HUES6 (cell line): ENCODE data around the gene PRM3.

Experiments used
- H3K27ac ChIP-seq: 2 replicates; pipeline ENCODE4 v1.7.0; 2013; ENCODE audit warnings: low read depth, mild to moderate bottlenecking, low read length, inconsistent platforms
- H3K27me3 ChIP-seq: 2 replicates; pipeline ENCODE4 v1.6.1; 2013; ENCODE audit warnings: low read length; ENCODE audit not compliant: control insufficient read depth, insufficient read depth
- H3K36me3 ChIP-seq: 2 replicates; pipeline ENCODE4 v1.6.1; 2013; ENCODE audit warnings: low read length; ENCODE audit not compliant: control insufficient read depth, insufficient read depth
- H3K4me1 ChIP-seq: 2 replicates; pipeline ENCODE4 v1.6.1; 2013; ENCODE audit warnings: low read length; ENCODE audit not compliant: control insufficient read depth, insufficient read depth
- H3K4me3 ChIP-seq: 2 replicates; pipeline ENCODE4 v1.5.1; 2013; ENCODE audit warnings: low read depth, low read length
- H3K9ac ChIP-seq: one replicate; pipeline ENCODE4 v1.6.1; 2013; ENCODE audit warnings: mild to moderate bottlenecking, low read length
- H3K9me3 ChIP-seq: 2 replicates; pipeline ENCODE4 v1.6.1; 2013; ENCODE audit warnings: low read depth, low read length; ENCODE audit not compliant: control insufficient read depth, insufficient read depth

The PRM3 gene

DNA sequence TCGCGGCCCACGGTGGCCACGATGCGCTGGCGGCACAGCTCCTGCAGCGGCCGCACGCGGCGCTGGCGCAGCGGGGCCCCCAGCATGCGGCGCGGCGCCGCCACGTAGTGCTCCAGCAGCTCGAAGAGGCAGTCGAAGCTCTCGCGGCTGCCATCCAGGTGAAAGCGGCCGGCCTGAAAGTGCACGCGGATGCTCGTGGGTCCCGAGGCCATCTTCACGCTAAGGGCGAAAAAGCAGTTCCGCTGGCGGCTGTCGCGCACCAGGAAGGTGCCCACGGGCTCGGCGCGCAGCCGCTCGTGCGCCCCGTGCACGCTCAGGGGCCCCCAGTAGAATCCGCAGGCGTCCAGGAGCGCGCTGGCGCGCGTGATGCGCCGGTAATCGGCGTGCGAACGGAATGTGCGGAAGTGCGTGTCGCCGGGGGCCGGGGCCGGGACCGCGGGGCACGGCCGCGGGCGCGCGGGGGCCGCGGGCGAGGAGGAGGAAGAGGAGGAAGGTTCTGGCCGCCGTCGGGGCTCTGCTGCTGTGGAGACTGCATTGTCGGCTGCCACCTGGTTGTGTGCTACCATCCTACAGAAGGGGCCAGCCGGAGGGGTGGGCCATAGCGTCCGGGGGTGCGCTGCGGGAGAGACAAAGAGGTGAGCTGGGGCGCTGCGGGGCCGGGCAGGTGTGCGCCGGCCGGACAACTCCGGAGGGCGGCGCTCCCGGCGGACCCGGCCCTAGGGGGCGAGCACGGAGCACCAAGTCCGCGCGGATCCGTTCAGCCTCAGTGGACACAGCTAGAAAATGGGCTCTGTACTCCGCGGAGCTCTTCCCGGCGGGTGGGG, 18.3 kb downstream of the PRM3 start:
- Histone ChIP-seq H3K4me3 (peak overlapping the region; percentile 80), H3K36me3 (peaks cover 22% of the 10 kb centered on the region), H3K27ac (peak overlapping the region; percentile 31; the same call in 1 of the 2 replicates)

DNA sequence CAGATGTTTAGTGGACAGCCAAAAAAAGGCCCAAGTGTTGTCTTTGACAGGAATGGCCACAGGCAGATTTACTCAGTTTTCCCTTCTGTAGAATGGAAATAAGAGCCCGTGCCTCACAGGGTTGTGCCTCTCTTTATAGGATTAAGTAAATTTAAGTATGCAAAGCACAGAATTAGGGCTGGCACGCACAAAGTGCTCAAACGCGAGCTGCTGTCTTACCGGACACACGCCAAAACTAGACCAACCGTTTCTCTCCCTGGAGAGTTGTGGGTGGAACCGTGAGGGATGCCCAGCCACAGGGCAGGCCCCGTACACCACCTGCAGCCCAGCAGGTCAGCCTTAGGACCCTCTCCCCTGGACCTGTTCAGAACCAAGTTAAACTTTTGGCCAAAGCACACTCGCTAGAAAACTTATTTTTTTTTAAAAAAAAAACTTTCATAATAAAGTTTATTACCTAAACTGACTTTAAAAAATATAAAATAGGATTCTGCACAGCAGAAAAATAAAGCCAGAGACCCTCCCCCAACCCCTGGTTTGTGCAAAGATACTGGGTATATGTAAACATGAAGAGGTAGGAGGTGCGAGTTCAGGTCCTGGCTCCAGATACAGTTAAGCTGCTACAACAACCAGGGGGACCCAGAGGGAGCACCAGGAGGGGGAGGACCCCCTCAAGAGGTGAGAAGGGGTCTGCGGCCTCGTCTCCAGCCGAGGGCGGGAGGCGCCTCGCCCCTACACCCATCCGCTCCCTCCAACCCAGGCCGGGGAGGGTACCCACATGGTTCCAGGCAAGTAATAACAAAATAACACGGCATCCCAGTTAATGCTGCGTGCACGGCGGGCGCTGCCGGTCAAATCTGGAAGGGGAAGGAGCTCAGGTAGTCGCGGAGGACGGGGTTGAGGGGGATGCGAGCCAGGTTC, 19.2 kb downstream of the PRM3 start:
- peak overlapping the region; percentile 72 for H3K9ac ChIP-seq
- no peaks in the 10 kb centered on the region for H3K27me3 ChIP-seq
- peaks cover 22% of the 10 kb centered on the region for H3K4me1 ChIP-seq
- H3K4me3 ChIP-seq, result peak overlapping the region; percentile 80
- no peak overlapping the region; the same call in 1 of the 2 replicates for H3K27ac ChIP-seq
- H3K36me3 ChIP-seq, result peaks cover 22% of the 10 kb centered on the region
- no peaks in the 10 kb centered on the region for H3K9me3 ChIP-seq

More for the DNA sequence above, 18.3 kb downstream of the PRM3 start:
- Histone ChIP-seq H3K4me1 (peaks cover 19% of the 10 kb centered on the region), H3K9me3 (no peaks in the 10 kb centered on the region), H3K27me3 (no peaks in the 10 kb centered on the region), H3K9ac (peak overlapping the region; percentile 72)

DNA sequence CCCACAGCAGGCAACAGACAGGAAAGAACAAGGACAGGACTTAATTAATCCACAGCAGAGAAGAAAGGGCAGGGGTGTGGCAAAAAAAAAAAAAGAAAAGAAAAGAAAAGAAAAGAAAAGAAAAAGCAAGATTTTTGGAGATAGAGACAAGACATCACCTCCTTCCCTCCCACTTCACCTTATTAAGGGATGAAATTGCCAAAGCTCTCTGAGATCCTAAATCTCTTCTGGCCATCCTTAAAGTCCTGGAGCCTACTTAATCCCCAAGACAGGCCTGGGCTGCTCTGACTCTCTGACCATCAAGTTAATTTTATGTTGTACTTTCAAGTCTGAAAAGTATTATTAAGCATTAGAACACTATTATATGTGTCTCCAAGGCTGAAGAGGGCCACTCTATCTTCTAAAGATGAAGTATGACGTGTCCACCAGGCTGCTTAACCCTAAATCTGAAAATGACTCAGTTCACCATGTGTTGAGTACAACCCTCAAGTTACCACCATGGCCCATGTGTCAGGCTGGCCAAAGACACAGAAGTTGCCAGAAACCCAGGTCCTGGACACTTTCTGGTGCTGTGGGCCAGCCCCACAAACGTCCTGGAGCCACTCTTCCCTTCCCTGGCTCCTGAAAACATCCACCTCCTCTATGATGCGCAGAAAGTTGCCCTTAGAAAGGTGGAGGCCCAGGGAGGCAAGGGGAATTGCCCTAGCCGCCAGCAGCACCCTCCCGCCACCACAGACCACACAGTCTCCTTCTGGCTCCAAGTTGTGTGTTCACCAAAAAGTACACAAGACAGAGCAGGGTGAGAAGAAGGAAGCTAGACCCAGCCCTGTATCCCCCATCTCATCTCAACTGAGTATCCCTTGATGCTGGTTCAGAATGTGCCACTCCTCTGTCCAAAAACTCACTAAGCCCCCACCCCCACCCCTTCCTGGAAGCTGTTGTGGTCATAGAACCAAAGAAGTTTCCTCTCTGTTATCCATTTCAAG, 20.1 kb downstream of the PRM3 start:
- Histone ChIP-seq H3K9me3 (no peaks in the 10 kb centered on the region), H3K27me3 (no peaks in the 10 kb centered on the region), H3K36me3 (peaks cover 22% of the 10 kb centered on the region), H3K4me1 (peaks cover 22% of the 10 kb centered on the region), H3K27ac (no peak overlapping the region), H3K4me3 (peak overlapping the region; percentile 80), H3K9ac (no peak overlapping the region)

DNA sequence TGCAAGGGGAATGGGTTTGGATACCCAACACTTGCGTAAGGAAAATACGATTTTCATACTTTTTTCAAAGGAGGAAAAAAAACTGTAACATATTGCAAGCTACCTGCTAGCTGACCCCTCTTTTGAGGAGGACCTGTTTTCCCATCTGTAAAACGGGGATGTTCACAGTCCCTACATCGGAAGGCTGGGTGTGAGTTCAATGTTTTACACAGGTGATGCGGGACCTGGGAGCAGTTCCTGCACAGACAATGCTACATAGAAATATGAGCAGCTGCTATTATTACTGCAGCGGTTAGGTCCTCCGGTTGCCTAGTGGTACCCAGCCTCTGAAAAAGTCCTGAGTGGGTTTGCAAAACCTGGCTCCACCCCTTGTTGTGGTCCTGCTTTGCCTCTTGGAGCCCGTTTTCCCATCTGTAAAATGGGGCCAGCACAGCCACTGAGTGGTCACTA, 20.9 kb downstream of the PRM3 start:
- Histone ChIP-seq H3K4me1 (peaks cover 20% of the 10 kb centered on the region), H3K4me3 (no peak overlapping the region), H3K9me3 (no peaks in the 10 kb centered on the region), H3K27ac (no peak overlapping the region), H3K36me3 (peaks cover 22% of the 10 kb centered on the region), H3K27me3 (no peaks in the 10 kb centered on the region), H3K9ac (no peak overlapping the region)

DNA sequence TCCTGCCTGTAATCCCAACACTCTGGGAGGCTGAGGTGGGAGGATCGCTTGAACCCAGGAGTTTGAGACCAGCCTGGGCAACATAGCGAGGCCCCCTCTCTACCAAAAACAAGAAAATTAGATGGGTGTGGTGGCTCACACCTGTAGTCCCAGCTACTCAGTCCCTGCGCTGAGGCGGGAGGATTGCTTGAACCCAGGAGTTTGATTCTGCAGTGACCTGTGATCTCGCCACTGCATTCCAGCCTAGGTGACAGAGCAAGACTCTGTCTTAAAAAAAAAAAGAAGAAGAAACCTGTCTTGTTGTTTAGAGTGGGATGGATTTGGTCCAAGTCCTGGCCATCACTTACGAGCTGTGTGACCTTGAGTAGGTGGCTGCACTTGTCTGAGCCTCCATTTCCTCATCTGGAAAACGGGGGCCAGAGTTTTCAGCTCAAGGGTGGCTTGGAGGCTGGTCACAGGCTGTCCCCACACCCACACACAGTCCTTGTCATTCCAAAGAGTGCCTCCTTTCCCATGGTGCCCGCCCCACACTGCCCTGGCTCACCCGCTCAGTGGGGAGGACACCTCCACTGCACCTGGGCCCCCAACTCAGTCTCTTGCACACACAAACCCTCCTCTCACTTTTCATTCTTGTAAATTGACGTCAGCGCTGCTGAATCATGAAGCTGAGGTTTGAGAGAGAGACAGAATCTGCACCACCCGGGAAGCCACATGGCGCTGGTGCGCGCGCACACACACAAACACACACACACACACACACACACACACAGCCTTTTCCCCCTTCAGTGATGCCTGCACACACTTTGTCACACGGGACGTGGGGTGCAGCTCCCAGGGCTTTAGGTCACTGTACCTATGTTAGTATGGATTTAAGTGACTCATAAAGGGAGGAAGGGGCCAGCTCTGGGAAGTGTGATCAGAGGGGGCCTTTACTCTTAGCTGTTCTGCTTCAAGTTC, 21.6 kb downstream of the PRM3 start:
- Histone ChIP-seq H3K9ac (no peak overlapping the region), H3K36me3 (peaks cover 22% of the 10 kb centered on the region), H3K4me1 (peaks cover 15% of the 10 kb centered on the region), H3K27ac (no peak overlapping the region), H3K4me3 (no peak overlapping the region), H3K27me3 (no peaks in the 10 kb centered on the region), H3K9me3 (no peaks in the 10 kb centered on the region)

DNA sequence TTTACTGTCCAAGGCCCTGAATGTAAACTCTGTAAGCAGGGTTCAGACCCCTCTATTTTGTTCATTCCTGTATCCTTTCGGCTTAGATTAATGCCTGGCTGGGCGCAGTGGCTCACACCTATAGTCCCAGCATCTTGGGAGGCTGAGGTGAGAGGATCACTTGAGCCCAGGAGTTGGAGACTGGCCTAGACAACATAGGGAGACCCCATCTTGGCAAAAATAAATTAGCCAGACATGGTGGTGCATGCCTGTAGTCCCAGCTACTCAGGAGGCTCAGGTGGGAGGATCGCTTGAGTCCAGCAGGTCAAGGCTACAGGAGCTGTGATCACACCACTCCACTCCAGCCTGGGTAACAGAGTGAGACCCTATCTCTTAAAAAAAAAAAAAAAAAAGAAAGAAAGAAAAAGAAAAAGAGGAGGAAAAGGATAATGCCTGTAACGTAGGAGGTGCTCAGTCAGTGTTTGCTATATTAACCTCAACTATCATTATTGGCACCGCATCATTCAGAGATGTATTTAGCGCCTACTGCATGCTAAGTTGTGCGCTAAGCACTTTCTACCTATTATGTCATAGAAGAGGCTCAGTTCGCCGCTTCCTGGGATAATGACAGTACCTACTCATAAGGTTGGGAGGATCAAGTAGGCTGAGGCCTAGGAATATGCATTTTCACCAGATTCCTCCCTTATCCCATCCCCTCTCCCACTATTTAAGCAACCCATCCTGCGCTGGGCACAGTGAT, 22.5 kb downstream of the PRM3 start:
- Histone ChIP-seq H3K27me3 (no peaks in the 10 kb centered on the region), H3K4me1 (peaks cover 15% of the 10 kb centered on the region), H3K9me3 (no peaks in the 10 kb centered on the region), H3K4me3 (no peak overlapping the region), H3K9ac (no peak overlapping the region), H3K36me3 (peaks cover 22% of the 10 kb centered on the region), H3K27ac (no peak overlapping the region)

DNA sequence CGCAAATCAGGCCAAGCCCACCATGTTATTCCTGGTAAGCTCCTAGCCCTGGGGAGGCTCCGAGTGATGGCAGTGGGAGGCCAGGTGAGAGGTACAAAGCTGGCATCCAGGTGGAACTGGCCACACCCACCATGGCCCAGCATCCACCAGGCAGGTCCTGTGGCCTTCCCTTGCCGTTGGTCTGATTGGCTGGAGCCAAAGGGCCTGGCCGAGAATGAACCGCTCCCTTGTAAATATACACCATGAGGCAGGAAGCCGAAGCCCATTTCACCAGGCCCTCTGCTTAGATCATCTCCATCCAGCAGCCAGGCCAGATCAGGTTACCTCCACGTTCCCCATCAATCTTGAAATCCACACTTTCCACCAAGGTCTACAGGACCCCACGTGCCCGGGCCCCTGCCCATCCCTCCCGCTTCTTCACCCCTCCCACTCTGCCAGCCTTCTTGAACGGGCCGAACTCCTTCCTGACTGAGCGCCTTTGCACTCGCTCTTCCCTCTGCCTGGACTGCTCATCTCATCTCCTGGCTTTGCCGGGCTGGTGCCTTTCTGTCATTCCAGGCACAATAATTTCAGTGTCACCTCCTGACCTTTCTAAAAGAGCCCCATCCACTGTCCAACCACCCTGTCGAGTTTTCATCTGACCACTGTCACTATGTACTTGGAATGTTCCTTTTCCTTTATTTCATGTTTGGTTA, 23.2 kb downstream of the PRM3 start:
- Histone ChIP-seq H3K27me3 (no peaks in the 10 kb centered on the region), H3K4me3 (no peak overlapping the region), H3K9ac (no peak overlapping the region), H3K36me3 (peaks cover 22% of the 10 kb centered on the region), H3K9me3 (no peaks in the 10 kb centered on the region), H3K27ac (no peak overlapping the region), H3K4me1 (peaks cover 15% of the 10 kb centered on the region)

DNA sequence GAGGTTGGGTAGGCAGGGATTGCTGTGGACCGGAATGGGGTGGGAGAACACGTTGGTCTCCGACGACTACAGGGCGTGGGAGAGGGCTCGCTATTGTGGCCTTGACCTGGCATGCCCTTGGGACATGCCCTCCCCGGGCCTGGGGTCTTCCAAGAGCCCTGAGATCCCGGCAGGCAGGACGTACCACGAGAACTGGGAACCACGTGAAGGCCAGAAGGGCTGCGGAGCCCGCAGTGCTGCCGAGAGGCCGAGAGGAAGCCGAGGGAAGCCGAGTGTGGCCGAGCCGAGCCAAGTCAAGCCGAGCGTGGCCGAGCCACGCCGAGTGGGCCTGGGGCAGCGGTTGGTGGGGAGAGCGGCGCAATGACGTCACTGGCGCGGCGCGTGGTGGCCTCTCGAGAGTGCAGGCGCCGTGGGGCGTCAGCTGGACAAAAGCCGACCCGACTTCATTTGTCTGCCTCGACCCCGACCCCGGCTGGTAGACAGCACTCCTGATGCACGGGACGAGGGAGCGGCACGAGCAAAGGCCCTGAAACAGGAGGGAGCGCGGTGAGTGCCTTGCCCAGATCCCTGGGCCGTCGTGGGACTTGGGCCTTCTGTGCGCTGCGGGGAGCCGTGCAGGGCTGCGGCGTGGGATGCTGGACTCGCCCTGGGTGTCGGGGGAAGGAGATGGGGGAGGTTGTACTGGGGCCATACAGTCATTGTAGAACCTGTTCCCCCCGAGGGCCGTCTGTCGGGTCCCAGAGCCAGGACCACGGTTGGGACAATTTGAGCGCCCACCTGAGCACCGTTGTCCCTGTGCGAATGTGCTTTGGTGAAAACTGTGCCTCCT, 24.0 kb downstream of the PRM3 start:
- no peak overlapping the region for H3K9ac ChIP-seq
- no peaks in the 10 kb centered on the region for H3K27me3 ChIP-seq
- H3K4me1 ChIP-seq, result peaks cover 15% of the 10 kb centered on the region
- H3K9me3 ChIP-seq, result no peaks in the 10 kb centered on the region
- H3K4me3 ChIP-seq, result no peak overlapping the region
- H3K36me3 ChIP-seq, result peaks cover 17% of the 10 kb centered on the region
- H3K27ac ChIP-seq, result no peak overlapping the region
